Activated naive CD8-positive, alpha-beta T cell (primary cell): ENCODE results near the gene PLA2G3.

Experiments
- H3K27ac Mint-ChIP-seq: one replicate; pipeline ENCODE4 v1.8.0; 2021; ENCODE audit warnings: mixed read lengths
- H3K27me3 Mint-ChIP-seq: one replicate; pipeline ENCODE4 v1.8.0; 2021; ENCODE audit warnings: mixed read lengths
- H3K36me3 Mint-ChIP-seq: one replicate; pipeline ENCODE4 v1.8.0; 2021; ENCODE audit warnings: mixed read lengths
- H3K4me1 Mint-ChIP-seq: one replicate; pipeline ENCODE4 v1.8.0; 2021; ENCODE audit warnings: low read depth, mixed read lengths
- H3K4me3 Mint-ChIP-seq: one replicate; pipeline ENCODE4 v1.8.0; 2021; ENCODE audit warnings: mild to moderate bottlenecking, mixed read lengths
- H3K9me3 Mint-ChIP-seq: one replicate; pipeline ENCODE4 v1.8.0; 2021; ENCODE audit warnings: low read depth, mixed read lengths

Gene PLA2G3

DNA sequence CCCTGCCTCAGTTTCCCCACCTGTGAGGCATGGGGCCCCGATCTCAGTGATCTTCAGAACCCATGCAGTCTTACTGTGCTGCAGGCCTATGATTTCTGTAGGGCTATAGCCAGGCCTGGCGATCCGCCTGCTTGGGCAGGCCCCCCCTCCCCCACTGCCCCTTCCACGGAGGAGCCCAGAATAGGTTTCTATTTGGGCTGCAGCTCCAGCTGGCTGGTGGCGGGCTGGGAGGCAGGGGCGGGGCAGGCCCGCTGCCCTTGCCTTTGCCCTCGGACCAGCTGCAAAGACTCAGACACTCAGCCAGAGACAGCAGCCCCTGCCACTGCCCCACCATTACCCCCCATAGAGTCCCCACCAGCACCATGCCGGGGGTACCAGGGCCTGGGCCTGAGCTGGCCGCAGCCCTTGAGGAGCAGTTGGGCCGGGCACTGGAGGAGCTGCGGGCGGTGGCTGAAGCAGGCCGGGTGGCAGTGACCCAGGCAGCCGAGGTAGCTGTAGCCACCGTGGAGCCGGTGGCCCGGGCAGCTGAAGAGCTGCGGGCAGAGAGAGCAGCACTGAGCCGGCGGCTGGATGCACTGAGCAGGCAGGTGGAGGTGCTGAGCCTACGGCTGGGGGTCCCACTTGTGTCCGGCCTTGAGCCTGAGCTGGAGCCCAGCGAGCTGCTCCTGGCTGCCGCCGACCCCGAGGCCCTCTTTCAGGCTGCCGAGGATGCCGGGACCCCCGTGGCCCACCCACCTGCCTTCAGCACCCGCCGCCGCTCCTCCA is 47.0 kb downstream of the PLA2G3 start:
- Mint-ChIP-seq H3K27me3 (no peaks in the 10 kb centered on the region), H3K4me3 (no peak overlapping the region), H3K27ac (no peak overlapping the region), H3K36me3 (no peaks in the 10 kb centered on the region), H3K4me1 (no peaks in the 10 kb centered on the region), H3K9me3 (no peaks in the 10 kb centered on the region)

- no peaks in the 10 kb centered on the region for H3K4me1 Mint-ChIP-seq
- H3K9me3 Mint-ChIP-seq = no peaks in the 10 kb centered on the region
- H3K4me3 Mint-ChIP-seq = no peak overlapping the region
- H3K27me3 Mint-ChIP-seq = no peaks in the 10 kb centered on the region
- no peaks in the 10 kb centered on the region for H3K36me3 Mint-ChIP-seq
- H3K27ac Mint-ChIP-seq = no peak overlapping the region
These were observed 48.1 kb downstream of the PLA2G3 start for GRCh38 chr22:31092161-31092560.

DNA sequence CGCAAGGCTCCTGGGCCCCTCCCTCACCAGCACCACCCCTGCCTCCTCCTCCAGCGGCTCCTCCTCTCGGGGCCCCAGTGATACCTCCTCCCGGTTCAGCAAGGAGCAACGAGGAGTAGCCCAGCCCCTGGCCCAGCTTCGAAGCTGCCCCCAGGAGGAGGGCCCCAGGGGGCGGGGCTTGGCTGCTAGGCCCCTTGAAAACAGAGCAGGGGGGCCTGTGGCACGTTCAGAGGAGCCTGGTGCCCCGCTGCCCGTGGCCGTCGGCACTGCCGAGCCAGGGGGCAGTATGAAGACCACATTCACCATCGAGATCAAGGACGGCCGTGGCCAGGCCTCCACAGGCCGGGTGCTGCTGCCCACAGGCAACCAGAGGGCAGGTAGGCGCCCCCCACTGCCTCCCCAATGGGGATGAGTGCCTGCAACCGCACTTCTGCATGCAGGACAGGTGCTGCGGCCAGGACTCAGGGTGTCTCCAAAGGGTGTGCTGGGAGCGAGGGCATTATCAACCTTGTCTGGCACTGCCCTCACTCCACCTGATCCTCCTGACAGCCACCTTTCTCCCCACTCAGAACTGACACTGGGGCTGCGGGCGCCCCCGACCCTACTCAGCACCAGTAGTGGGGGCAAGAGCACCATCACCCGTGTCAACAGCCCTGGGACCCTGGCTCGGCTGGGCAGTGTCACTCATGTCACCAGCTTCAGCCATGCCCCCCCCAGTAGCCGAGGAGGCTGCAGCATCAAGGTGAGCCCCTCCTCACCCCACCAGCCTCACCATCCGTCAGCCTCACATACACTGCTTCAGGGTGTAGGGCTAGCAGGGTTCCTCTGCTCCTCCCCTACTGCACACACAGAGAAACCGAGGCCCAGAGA is 49.0 kb downstream of the PLA2G3 start:
- no peak overlapping the region for H3K4me3 Mint-ChIP-seq
- H3K27ac Mint-ChIP-seq = no peak overlapping the region
- H3K27me3 Mint-ChIP-seq = no peaks in the 10 kb centered on the region
- H3K9me3 Mint-ChIP-seq = no peaks in the 10 kb centered on the region
- H3K4me1 Mint-ChIP-seq = no peaks in the 10 kb centered on the region
- no peaks in the 10 kb centered on the region for H3K36me3 Mint-ChIP-seq

DNA sequence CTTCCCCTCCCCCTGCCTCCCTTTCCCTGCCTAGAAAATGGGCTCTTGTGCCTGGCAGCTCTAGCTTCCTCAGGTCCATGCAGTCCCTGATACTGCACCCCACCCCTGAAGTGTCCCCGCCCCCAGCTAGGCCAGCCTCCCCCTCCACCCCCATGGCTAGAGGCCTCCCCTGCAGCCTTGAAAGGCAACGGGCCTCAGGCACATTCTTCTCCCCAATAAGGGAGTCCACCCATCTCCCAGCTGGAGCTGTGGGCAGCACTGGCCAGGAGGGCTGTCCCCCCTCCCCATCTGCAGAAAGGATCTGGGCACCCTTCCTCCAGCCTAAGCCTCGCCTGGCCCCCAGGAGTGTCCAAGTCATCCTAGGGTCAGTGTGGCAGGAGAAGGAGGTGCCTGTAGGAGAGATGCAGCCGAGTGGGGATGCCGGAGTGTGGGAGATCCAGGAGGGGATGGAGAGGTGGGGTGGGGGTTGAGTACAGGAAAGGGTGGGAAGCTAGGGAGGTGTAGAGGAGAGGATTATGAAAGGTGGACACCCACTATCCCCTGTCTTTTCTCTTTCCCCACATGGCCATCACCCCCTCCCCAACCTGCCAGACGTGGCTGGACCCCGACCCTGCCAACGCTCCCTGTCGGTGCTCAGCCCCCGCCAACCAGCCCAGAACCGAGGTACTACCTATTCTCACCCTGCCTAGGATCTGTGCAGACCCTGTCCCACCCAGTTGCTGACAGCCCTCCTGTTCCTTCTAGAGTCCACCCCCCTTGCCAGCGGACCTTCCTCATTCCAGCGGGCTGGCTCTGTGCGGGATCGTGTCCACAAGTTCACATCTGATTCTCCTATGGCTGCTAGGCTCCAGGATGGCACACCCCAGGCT is 49.9 kb downstream of the PLA2G3 start:
- Mint-ChIP-seq H3K4me1 (no peaks in the 10 kb centered on the region), H3K27me3 (no peaks in the 10 kb centered on the region), H3K4me3 (no peak overlapping the region), H3K9me3 (no peaks in the 10 kb centered on the region), H3K36me3 (no peaks in the 10 kb centered on the region), H3K27ac (no peak overlapping the region)

GRCh38 chr22:31089160-31090100 is 50.9 kb downstream of the PLA2G3 start:
- peaks cover 2% of the 10 kb centered on the region for H3K4me1 Mint-ChIP-seq
- H3K4me3 Mint-ChIP-seq = no peak overlapping the region
- no peak overlapping the region for H3K27ac Mint-ChIP-seq
- H3K36me3 Mint-ChIP-seq = no peaks in the 10 kb centered on the region
- H3K27me3 Mint-ChIP-seq = no peaks in the 10 kb centered on the region
- no peaks in the 10 kb centered on the region for H3K9me3 Mint-ChIP-seq

DNA sequence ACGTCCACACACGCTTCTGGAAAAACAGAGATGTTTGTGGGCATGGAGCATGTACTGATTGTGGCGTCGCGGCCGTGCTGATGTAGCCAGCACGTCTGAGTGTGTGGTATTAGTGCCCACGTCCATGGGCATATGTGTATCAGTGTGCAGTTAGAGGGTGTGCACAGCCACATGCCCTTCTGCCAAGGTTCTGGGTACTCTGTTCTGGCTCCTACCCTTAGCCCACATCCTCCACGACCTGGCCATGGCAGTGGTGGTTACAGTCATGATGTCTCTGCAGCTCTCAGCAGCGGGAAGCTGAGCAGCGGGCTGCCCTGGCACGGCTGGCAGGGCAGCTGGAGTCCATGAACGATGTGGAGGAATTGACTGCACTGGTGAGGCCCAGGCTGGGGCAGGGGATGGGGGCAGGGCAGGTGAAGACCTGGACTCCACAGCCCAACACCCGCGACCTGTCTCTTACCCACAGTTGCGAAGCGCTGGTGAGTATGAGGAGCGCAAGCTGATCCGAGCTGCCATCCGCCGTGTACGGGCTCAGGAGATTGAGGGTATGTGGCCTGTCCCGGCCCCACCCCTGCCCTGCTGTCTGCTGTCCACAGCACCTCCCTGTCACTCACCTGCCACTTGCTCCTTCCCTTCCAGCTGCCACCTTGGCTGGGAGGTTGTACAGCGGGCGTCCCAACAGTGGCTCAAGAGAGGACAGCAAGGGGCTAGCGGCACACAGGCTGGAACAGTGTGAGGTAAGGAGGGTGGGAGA is 51.9 kb downstream of the PLA2G3 start:
- Mint-ChIP-seq H3K27ac (no peak overlapping the region), H3K27me3 (no peaks in the 10 kb centered on the region), H3K36me3 (no peaks in the 10 kb centered on the region), H3K4me1 (peaks cover 12% of the 10 kb centered on the region), H3K9me3 (no peaks in the 10 kb centered on the region), H3K4me3 (no peak overlapping the region)

GRCh38 chr22:31087744-31088215 is 52.5 kb downstream of the PLA2G3 start:
- Mint-ChIP-seq H3K4me3 (no peak overlapping the region), H3K27me3 (no peaks in the 10 kb centered on the region), H3K27ac (no peak overlapping the region), H3K4me1 (peaks cover 16% of the 10 kb centered on the region), H3K9me3 (no peaks in the 10 kb centered on the region), H3K36me3 (no peaks in the 10 kb centered on the region)

DNA sequence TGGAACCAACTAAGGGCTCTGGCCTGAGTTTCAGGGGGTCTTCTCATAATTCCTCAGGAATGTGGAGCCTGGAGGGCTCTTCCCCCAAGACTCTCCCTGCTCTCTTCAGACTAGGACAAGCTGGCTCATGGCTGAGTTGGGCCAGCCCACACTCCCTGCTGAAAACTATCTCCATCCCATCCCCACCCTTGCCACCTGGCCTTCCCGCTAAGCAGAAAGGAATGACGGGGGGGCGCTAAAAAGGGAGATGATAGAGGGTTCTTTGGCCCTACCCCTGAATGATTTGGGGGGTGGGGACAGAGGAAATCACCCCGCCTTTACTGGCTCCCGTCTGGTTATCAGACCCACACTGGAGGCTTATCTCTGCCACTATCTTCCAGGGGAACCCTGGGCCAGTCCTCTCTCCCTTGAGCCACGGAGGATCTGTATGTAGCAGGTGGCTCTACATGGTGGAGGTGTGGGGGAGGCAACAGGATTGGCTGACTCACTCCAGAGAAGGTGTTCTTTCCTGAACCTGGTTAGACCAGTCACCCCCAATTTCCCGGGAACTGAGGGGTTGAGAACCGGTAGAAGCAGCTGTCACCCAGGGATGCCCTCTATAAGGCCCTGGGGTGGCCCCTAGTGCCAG is 53.5 kb downstream of the PLA2G3 start:
- H3K27ac Mint-ChIP-seq = no peak overlapping the region
- H3K4me3 Mint-ChIP-seq = no peak overlapping the region
- no peaks in the 10 kb centered on the region for H3K36me3 Mint-ChIP-seq
- no peaks in the 10 kb centered on the region for H3K9me3 Mint-ChIP-seq
- H3K4me1 Mint-ChIP-seq = peaks cover 26% of the 10 kb centered on the region
- H3K27me3 Mint-ChIP-seq = no peaks in the 10 kb centered on the region

- no peaks in the 10 kb centered on the region for H3K36me3 Mint-ChIP-seq
- H3K4me3 Mint-ChIP-seq = no peak overlapping the region
- peaks cover 30% of the 10 kb centered on the region for H3K4me1 Mint-ChIP-seq
- H3K27me3 Mint-ChIP-seq = no peaks in the 10 kb centered on the region
- no peak overlapping the region for H3K27ac Mint-ChIP-seq
- no peaks in the 10 kb centered on the region for H3K9me3 Mint-ChIP-seq
These were observed 54.4 kb downstream of the PLA2G3 start for GRCh38 chr22:31085928-31086327.

- Mint-ChIP-seq H3K9me3 (no peaks in the 10 kb centered on the region), H3K4me1 (peaks cover 33% of the 10 kb centered on the region), H3K36me3 (no peaks in the 10 kb centered on the region), H3K4me3 (peak overlapping the region; percentile 77), H3K27ac (peak overlapping the region; percentile 81), H3K27me3 (no peaks in the 10 kb centered on the region)
These were observed 54.8 kb downstream of the PLA2G3 start for GRCh38 chr22:31085493-31085824.

- H3K27ac Mint-ChIP-seq = peak overlapping the region; percentile 83
- H3K4me1 Mint-ChIP-seq = peaks cover 34% of the 10 kb centered on the region
- peak overlapping the region; percentile 94 for H3K4me3 Mint-ChIP-seq
- no peaks in the 10 kb centered on the region for H3K36me3 Mint-ChIP-seq
- no peaks in the 10 kb centered on the region for H3K9me3 Mint-ChIP-seq
- H3K27me3 Mint-ChIP-seq = no peaks in the 10 kb centered on the region
These were observed 55.4 kb downstream of the PLA2G3 start for GRCh38 chr22:31084811-31085492.
